Hepatic stellate cell (primary cell): Measurements from ENCODE around the gene GTPBP1.

ENCODE experiments used
- DNase-seq: peaks from one replicate; pipeline ENCODE4 v3.0.0; 2011; ENCODE audit warnings: low spot score

Gene GTPBP1

GRCh38 chr22:38704654-38705234, 1.0 kb upstream of the GTPBP1 start:
- DNase-seq, result no peak

- peak; percentile 61 for DNase-seq
These were observed 557 bp downstream of the GTPBP1 start for GRCh38 chr22:38706101-38706900.

- DNase-seq, result no peak
These were observed 1.1 kb downstream of the GTPBP1 start for GRCh38 chr22:38706901-38707195.

DNA sequence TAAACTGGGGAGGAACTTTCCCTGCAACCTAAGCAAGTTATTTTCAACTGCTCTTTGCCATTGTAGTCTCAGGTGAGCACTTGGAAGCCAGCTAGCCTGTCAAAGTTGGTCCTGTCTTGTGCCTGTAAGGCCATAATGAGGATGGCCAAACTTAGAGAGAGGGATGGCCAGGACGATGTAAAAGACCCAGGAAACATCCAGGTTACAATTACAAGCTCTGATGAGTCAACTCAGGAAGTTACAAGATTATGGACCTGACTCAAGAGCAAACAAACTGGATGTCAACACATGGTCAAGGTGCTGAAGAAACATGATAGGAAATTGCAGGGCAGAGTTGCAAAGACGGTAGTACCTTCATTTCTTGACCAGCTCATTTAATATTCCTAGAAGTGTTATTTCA, 1.6 kb downstream of the GTPBP1 start:
- no peak for DNase-seq

GRCh38 chr22:38707984-38708383, 2.2 kb downstream of the GTPBP1 start:
- no peak for DNase-seq

DNA sequence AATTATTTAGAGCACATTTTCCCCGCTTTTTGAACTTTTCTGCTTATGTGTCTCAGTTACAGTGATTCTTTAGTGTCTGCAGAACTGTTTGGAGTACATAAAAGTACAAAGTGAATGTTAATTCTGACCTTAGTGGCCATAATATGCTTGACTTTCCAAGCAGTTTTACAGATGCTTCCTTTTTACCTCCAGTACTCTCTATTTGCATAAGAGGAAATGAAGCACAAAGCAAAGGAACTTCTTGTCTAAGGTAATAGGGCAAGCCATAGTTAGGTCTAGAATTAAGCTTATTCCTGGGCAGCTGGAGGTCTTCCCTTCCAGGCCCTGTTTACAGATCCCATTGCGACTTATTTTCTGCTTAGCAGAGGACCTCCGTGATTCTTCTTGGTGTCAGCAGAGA, 3.6 kb downstream of the GTPBP1 start:
- no peak for DNase-seq

DNA sequence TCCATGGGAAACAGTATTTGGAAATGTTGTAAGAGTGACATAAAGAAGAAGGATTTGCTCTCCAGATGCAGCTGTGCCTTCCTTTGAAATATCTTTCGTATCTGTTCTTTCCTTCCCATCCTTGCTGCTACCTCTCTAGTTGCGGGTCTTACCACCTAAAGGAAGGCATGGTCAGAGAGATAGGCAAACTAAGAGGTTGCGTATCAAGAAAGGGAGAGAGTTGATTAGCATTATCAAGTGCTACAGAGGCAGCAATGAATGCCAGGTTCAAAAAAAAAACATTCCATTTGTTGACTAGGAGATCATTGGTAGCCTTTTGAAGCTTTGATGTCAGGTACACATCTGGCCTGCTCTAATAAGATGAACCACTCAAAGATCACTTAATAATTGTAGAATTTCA, 4.6 kb downstream of the GTPBP1 start:
- no peak for DNase-seq

- no peak for DNase-seq
These were observed 5.1 kb downstream of the GTPBP1 start for GRCh38 chr22:38710866-38711265.

GRCh38 chr22:38712486-38713207, 6.9 kb downstream of the GTPBP1 start:
- DNase-seq, result no peak

DNA sequence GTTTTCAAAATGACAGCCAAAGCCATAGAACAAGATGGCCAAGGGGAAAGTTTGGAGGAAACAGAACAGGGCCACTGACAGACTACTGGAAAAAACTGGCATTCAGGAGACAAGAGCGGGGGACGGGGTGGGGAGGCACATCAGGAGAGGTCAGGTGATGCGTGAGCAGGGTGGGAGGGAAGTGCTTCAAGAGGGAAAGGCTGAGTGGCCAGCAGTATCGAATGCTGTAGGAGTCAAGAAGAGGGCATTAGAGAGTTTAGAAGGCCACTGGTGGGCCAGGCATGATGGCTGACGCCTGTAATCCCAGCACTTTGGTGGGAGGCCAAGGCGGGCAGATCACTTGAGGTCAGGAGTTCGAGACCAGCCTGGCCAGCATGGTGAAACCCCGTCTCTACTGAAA, 8.2 kb downstream of the GTPBP1 start:
- no peak for DNase-seq

GRCh38 chr22:38715176-38715764, 9.5 kb downstream of the GTPBP1 start:
- no peak for DNase-seq

- no peak for DNase-seq
These were observed 10.1 kb downstream of the GTPBP1 start for GRCh38 chr22:38715852-38716251.

GRCh38 chr22:38716271-38716670, 10.5 kb downstream of the GTPBP1 start:
- DNase-seq, result no peak

GRCh38 chr22:38716826-38717225, 11.1 kb downstream of the GTPBP1 start:
- DNase-seq, result no peak

DNA sequence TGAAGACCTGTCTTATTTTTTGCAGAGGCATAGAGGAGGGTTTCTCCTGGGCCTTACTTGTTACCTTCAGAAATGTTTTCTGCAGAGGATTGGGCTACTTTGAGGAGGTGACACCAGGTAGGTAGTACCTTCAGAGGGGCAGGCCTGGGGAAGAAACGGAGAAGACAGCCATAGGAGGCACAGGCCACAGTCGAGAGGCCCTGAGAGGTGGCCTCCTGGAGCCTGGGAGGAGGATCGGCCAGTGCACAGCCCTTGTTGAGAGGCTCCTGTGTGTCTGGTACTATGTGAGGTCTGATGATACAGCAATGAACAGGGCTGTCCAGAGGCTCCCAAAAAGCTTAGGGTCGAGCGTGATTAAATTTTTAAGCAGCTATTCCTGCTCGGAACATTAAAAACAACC, 11.5 kb downstream of the GTPBP1 start:
- no peak for DNase-seq

DNA sequence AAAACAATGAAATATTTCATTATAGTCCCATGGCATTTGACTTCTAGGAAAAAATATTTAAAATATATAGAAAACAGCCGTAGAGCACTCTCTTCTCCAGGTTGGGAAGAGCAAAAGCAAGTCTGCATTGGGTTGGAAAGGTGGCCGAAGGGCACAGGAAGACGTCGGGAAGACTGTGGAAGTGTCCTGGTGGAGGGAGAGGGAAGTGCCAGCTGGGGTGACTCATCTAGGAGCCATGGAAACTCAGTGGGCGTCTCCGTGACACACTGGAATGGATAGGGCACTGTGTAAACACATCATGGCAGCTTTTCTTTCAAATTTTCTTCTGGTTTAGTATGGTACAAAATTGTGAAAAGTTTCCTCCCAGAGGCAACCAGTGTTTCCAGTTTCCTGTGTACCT, 12.7 kb downstream of the GTPBP1 start:
- peak; percentile 91 for DNase-seq

DNA sequence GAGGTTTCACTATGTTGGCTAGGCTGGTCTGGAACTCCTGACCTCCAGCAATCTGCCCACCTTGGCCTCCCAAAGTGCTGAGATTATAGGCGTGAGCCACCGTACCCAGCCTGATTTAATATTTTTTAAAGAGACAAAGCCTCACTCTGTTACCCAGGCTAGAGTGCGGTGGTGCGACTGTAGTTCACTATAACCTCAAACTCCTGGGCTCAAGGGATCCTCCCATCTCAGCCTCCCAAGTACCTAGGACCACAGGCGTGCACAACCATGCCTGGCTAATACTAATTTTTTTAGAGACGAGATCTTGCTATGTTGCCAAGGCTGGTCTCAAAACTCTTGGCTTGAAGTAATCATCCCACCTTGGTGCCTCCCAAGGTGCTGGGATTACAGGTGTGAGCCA, 13.5 kb downstream of the GTPBP1 start:
- DNase-seq, result no peak

GRCh38 chr22:38720350-38720749, 14.6 kb downstream of the GTPBP1 start:
- DNase-seq, result no peak

GRCh38 chr22:38721551-38721950, 15.8 kb downstream of the GTPBP1 start:
- no peak for DNase-seq

DNA sequence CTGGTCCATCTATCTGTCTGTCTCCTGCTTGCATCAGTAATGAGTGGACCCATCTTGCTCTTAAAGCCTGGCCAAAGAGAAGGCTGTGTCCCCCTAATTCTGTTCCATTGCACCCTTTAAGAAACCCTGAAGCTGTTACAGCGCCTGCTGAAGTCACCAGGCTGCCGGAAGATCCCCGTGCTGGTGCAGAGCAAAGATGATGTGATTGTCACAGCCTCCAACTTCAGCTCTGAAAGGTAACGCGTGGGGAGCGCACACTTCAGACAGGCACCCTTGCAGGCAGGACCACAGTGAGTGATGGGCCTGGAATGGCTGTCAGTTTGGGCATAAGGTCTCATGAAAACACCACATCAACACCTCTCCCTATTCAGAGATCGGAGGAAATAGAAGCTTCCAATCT, 18.4 kb downstream of the GTPBP1 start:
- DNase-seq, result no peak

DNA sequence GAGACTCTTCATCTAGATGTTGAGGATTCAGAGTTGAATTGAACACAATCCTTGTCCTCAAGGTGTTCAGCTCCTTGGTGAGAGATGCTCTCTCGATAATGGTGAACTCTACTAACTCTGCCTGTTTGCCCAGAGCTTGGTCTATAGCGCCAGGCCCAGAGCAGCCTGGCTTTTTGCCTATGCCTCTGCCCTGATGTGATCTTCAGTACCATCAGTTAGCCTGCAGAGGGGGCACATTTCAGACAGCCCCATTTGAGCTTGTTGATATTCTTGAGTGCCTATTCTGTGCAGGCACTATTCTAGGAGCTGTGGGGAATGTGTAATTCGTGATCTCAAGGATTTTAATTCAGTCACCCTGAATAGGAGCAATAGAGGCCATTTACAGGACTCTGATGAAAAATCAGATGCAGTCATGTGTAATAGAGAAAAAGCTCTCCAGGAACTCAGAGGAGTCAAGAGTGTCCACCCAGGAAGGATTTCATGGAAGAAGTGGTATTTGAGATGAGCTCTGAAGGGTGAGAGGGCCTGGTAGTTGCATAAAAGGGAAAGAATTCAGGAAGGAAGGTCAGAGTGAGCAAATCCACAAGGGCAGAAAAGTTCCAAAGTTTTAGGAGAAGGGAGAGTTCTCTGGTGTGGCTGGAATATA, 19.3 kb downstream of the GTPBP1 start:
- DNase-seq, result peak; percentile 47

DNA sequence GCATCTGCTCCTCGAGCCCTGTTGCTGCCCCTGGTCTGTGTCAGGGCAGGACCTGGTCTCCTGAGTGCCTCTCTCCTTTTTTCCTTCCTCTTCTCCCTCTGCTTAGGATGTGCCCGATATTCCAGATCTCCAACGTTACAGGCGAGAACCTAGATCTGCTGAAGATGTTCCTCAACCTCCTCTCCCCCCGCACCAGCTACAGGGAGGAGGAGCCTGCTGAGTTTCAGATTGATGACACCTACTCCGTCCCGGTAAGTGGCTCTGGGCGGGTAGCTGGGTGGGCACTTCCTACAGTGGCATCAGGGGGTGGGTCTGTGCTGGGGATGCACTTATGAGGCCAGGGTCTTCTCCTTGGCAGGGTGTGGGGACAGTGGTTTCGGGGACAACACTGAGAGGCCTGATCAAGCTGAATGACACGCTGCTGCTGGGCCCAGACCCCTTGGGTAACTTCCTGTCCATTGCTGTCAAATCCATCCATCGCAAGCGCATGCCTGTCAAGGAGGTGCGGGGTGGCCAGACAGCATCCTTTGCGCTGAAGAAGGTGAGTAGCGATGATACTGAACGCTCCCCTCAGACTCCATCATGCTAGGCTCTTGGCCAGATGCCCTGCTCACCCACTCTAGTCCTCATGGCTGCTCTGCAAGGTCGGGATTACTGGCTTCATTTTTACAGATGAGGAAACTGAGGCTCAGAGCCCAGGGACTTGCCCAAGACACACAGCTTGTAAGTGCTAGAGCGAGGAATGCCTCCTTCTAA, 20.3 kb downstream of the GTPBP1 start:
- DNase-seq, result no peak
